GM21528 (cell line): Measurements from ENCODE around the gene IGF2BP3.
A peak's percentile ranks its signal among the peaks of the same experiment; 100 is the strongest.
"Not testable (repeated sequence)": the region's sequence is repeated elsewhere in the genome, so short reads cannot be mapped to it uniquely, and the experiment has no call there.

ENCODE experiments used
- ATAC-seq: cut with Tn5 transposase; IDR thresholded peaks from one replicate; pipeline ENCODE4 v1.9.1; 2021; ENCODE audit warnings: mild to moderate bottlenecking, moderate library complexity; ENCODE audit not compliant: unreplicated experiment, low FRiP score

The IGF2BP3 gene

DNA sequence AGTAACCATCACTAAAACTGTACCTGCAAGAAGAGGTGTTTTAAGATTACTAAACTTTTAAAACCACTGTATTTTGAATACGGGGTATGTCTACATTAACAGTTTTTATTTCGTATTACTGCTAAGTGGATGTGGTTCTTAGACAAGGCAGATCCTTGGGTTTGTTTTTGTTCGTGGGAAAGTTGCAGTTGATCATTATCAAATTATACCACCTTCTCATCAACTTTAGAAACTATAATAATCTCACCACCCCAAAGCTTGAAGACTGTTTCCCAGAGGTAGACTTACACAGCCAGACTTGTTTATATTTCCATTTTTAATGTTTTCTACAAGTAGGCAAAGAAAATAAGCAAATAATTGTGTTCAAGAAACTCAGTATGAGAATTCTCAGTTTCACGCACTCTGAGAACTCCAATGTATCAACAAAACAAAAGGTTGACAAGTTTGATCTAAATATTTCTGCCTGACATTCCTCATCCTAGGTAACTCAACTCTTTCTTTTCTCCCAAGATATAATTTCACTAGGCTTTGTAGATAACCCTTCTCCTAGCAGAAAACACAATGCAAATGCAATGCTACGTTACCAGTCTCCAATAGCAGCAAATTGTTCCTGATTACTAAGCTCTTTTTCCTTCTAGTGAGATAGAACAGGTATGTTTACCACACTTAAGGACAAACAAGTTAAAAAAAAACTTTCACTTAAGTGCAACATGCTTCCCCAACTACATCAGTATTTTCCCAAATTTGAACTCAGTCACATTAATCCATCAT, 36.0 kb downstream of the IGF2BP3 start:
- ATAC-seq, result no peak

DNA sequence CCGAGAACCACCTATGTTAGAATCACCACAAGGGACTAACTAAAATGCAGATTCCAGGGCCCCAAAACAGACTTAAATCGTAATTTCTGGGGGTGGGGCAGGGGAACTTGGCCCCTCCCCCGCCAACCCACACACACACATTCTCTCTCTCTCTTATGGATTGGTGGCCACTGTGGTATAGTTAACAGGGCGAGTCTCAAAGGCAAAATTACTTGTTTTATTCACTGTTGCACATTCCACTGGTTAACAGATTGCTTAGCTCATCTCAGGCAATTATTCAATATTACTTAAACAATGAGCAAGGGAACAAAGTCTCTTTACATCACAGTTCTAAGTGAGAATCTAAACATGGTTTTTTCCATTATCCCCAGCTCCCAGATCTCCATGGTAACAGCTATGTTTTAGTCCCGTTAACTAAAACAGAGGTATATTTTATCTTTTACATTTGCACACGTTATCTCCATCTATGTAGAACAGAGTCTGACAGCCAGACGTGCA, 38.5 kb downstream of the IGF2BP3 start:
- ATAC-seq, result no peak

DNA sequence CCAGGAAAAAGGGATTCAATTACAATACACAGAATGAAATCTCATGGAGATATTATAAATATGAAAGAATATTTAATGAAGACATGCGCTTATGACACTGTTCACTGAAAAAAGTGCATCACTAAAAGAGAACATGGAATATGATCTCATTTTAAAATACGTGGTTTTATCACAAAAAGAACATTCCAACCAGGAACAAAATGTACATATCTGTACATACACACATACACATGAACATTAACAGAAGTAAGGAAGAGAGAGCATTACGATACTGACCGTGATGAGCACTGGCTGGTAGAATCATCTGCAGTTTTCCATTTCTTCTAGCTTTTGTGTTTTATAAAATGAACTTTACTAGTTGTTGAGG, 39.4 kb downstream of the IGF2BP3 start:
- ATAC-seq, result no peak

DNA sequence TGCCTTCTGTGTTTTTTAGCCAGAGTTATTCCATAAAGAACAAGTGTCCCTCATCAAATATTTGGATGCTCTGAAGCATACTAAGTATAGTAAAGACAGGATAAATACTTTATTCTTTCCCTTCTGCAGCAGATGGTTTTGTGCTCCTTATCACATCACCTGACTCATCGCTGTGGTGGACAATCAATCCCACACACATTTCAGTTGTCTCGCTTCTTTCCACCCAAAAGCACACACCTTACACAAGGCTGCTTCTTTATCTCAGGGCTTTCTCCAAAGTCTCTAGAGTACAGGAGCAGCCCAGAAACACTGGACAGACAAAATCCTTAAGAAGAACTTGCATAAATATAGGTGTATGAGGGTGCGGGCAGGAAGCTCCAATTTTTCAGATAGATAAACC, 43.4 kb downstream of the IGF2BP3 start:
- ATAC-seq, result no peak

DNA sequence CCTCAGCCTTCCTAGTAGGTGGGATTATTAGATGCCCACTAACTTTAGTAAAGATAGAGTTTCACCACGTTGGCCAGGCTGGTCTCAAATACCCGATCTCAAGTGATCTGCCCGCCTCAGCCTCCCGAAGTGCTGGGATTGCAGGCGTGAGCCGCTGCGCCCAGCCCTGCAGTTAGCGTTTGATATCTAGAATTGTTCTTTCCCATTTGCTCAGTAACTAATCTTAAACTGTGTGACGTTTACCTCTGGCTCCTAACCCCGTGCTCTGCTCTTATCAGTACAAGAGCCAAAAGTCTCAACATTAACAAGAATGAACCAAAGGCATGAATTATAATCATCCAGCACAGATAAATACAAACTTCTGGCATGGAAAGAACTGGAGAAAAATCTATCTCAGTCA, 47.4 kb downstream of the IGF2BP3 start:
- ATAC-seq, result no peak

DNA sequence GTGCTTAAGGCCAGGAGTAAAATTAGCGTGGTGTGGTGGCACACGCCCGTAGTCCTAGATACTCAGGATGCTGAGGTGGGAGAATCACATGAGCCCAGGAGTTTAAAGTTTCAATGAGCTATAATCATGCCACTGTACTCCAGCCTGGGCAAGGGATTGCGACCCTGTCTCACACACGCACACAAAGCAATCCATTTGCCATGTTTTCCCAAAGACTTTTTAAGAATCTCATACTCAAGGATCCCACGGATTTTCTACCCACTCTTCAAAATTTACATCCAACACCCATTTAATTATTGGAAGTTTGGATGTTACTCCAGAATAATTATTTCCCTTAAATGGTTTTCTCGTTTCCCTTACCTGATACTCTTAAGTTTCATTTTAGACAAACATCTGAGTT, 47.9 kb downstream of the IGF2BP3 start:
- ATAC-seq, result no peak

DNA sequence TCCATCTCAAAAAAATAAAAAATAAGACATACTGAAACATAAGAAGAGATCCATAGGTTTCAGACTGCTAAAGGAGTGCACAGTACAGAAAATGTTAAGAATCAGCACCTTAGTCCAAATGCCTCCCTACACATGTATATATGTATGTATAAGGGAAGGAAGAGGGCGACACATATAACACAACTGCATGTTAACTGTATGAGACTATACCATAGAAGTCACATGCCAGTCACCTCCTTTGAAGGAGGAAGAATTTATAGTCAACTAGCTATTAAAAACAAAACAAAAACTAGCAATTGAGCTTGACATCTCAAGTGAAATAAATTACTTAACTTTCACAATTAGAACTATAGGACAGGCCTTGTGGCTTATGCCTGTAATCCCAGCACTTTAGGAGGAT, 50.4 kb downstream of the IGF2BP3 start:
- no peak for ATAC-seq

DNA sequence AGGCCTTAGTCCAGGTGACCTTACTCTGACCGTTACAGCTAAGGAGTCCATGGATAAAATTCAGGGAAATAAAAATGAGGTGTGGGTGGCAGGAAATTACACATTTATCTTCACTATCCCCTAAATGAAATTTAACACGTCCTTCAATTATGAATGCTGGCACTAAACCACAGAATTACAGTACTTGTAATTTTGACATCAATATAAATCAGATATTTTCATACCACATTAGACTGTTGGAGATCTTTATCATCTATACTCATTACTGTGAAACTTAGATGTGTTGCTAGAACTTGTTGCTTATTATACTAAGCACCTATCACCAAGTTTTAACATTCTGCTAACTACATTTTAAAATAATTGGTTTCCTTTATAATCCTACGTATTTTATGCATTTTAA, 51.1 kb downstream of the IGF2BP3 start:
- ATAC-seq, result no peak

DNA sequence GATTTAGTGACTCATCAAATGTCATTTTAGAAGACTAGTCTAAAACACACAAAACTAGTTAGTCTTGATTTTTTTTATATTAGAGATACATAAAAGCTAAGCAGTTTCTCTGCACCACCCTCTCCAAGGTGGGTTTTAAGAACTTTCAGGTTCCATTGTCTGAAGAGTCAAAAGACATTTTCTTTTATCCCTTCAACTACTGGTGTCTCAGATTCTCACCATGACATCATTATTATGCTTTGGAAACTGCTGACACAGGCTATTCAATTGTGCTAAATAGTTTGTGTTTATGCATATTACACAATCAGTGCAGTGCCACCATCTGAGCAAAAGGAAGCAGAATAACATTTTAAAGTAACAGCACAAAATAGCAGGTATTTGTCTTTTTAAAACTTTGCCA, 52.2 kb downstream of the IGF2BP3 start:
- ATAC-seq, result no peak

DNA sequence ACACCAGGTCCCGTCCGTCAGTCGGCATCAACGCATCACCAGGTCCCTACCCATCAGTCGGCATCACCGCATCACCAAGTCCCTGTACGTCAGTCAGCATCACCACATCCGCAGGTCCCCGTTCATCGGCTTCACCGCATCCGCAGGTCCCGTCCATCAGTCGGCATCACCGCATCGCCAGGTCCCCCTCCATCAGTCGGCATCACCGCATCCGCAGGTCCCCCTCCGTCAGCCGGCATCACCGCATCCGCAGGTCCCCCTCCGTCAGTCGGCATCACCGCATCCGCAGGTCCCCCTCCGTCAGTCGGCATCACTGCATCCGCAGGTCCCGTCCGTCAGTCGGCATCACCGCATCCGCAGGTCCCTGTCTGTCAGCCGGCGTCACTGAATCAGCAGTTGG, 55.1 kb downstream of the IGF2BP3 start:
- no peak for ATAC-seq

DNA sequence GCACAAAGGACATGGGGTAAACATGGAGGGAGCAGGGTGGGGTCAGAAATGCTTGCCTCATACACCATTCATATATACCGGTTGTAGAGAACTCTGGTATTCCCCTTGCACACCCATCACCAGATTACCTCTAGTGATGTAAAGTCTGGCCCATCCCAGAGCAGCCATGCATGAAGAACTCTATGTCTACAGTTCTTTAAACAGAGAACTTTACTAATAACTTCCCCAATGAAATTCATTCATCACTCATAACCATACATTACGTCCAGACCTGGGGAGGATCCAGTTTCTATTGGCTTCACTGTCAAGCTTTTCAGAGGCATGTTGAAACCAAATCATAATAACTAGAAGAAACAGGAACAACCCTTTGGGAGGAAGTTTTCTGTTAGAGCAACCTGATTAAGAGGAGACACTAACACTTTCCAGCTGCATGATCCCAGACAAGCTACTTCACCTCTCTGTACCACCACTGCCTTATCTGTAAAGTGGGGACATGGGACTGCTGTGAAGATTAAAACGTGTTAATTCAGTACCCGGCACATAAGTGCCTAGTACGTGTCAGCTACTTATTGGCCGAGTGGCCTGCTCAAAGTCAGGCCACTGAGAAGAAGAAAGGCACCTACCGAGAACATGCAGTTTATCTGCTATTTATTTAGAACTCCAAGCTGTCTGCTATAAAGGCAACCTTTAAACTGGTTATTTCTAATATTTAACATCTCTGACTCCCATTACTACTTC, 59.7 kb downstream of the IGF2BP3 start:
- peak; percentile 88 for ATAC-seq

DNA sequence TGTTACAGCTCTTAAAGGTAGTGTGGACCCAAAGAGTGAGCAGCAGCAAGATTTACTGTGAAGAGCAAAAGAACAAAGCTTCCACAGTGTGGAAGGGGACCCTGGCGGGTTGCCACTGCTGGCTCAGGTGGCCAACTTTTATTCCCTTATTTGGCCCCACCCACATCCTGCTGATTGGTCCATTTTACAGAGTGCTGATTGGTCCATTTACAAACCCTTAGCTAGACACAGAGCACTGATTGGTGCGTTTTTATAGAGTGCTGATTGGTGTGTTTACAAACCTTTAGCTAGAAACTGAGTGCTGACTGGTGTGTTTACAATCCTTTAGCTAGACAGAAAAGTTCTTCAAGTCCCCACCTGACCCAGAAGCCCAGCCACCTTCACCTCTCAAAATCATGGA, 63.7 kb downstream of the IGF2BP3 start:
- not testable (repeated sequence) for ATAC-seq

DNA sequence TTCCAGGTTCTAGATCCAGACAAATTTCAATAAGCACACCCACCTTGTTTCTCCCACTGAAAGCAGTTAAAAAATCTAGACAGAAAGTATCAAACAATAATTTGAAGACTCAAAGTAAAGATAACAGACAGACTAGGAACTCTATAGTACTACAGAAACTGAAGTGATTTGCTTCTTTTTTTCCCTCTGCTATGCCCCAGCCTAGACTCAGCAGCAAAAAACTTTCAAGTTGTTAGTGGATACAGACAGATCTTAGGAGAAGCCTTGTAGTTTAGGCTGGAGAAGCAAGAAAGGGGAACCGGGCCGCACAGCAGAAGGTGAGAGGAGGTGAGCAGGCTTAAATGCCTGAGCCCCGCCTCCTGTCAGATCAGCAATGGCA, 65.1 kb downstream of the IGF2BP3 start:
- ATAC-seq, result no peak

DNA sequence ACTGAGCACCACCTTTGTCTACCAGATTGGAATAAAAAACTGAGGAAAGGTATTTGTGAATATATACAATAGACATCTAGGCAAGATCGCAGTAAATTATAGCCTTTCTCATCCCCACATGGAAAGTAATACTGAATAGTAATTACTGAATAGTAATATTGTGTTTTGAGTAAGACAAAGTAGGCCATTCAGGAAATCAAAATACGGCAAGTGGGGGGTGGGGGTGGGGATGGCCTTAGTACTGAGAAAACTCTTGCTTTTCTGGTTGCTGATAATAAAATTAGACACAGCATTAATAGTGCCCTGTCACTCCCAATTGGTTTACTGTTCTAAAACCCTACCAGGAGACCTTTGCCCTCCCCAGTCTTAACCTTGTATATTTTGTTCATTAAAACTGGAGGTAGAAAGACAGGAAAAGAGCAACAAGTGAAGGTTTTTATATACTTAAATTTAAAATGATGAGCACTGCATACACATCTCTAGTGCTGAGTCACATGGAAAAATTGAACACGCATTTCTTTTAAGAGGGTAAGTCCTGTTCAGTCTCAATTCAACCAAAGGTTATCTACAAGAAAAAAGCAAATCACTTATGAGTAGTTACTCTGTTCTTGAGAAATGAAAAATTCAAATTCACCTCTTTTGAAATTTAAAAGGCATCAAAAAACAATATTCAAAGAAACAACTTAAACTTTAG, 65.6 kb downstream of the IGF2BP3 start:
- no peak for ATAC-seq

DNA sequence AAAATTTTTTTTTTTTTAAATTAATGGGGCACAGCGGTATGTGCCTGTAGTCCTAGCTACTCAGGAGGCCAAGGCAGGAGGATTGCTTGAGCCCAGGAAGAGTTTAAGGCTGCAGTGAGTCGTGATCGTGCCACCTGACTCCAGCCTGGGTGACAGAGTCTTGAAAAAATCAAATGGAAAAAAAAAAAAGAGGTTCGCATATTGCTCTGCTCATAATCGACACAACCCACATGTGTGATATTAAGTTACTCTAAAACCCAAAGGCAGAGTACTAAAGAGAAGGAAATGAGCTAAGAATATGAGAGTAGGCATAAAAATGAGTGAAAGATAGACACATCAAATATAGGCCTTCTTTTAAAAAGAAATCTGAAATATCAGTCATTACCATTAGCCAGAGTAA, 66.3 kb downstream of the IGF2BP3 start:
- no peak for ATAC-seq

DNA sequence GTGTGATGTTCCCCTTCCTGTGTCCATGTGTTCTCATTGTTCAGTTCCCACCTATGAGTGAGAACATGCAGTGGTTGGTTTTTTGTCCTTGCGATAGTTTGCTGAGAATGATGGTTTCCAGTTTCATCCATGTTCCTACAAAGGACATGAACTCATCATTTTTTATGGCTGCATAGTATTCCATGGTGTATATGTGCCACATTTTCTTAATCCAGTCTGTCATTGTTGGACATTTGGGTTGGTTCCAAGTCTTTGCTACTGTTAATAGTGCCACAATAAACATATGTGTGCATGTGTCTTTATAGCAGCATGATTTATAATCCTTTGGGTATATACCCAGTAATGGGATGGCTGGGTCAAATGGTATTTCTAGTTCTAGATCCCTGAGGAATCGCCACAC, 72.2 kb downstream of the IGF2BP3 start:
- ATAC-seq, result not testable (repeated sequence)

DNA sequence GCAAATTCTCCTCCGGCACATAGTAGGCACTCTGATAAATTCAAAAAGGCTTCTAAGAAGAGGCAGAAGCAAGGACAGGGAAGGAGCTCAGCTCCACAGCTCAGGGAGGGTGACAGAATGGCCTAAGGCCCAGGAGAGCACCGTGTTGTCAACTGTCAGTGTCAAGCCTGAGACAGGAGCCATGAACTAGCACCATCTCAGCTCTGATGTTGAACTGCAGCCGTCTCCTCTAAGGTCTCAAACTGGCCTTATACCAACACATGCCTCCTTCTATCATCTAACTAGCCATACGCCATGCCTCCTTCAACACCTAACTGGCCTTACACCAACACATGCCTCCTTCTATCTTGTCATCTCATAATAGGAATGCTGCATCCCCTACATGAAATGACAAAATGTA, 73.0 kb downstream of the IGF2BP3 start:
- ATAC-seq, result no peak

DNA sequence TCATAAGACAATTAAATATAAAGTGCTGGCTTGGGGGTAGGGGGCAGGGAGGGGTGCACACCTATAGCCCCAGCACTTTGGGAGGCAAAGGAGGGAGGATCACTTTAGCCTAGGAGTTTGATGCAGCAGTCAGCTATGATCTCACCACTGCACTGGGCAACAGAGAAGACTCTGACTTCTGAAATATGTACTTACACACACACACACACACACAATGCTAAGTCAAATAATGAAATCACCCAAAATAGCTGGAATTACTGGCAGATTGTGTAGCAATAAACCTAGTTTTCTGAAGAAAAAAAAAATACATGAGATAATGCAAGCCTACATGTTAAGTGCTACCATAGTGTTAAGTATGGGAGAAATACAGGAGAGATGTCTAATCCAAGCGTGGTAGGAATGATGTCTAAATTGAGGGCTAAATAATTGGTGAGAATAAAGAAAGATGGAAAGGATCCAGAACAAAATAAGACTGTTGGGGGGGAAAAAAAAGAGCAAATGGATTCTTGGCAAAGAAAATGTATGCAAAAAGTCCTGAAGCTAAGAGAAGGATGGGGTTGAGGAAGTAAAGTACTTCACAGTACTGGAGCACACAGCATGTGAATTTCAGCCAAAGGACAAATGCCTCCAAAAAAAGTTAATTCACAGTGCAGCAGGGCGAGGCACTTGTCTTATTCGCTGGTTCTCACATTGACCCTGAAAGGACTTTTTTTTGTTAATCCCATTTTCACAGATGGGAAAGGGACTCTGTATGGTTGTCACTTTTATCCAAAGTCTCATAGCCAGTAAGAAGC, 73.9 kb downstream of the IGF2BP3 start:
- ATAC-seq, result no peak

DNA sequence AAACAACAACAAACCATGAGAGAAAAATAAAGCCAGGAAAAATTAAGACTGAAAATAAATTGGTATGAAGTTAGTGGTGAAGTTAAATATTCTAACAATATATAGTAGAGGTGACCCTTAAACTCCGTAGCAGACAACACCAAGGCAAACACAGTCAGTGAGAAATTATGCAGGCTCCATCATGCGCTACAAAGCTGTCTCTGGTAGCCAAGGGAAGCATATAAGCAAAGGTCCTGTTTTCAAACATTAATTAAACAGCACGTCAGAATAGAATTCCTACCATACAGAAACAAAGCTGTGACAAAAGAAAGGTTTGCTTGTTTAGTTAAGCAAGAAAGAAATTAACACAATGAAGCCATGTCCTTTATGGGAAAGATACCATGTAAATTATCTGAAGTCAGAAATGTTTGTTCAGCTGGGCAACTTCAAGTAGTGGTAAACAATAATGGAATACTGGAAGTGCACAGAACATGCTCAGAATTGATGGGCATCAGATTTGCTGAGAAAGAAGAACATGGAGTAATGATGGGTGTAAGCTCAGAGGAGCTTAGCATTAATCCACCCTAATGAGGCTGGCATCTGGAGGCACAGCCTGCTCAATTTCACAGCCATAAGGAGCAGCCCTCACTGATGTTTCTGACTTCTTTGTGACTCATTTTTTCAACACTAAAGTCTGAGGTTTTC, 75.7 kb downstream of the IGF2BP3 start:
- ATAC-seq, result no peak

DNA sequence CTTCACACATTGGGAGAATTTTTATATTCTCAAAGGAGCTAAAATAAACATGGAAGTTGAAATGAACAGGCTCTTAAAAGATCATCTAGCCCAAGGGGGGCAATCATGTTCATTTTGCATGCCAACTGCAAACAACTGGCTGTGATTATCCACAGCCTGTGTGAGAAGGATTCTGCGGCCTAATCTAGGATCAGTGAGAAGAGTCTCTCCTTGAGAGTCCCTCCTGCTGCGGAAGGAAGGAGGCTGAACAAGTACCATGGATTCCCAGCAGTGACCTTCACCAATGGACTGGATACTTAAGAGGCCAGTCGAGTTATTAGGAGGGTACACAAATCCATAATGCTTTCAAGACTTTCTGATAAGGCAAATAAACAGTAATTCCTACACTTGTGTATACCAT, 76.7 kb downstream of the IGF2BP3 start:
- no peak for ATAC-seq
